Measurements from ENCODE around the gene HAUS3. TPM values are rescaled to one million over a fixed set of nuclear protein-coding genes. Genes with fewer than 3 reads are reported as not detected.

The HAUS3 gene
- polyA plus RNA-seq, 10 donors, result 10.0 to 16.6 (median 14.0) TPM

DNA sequence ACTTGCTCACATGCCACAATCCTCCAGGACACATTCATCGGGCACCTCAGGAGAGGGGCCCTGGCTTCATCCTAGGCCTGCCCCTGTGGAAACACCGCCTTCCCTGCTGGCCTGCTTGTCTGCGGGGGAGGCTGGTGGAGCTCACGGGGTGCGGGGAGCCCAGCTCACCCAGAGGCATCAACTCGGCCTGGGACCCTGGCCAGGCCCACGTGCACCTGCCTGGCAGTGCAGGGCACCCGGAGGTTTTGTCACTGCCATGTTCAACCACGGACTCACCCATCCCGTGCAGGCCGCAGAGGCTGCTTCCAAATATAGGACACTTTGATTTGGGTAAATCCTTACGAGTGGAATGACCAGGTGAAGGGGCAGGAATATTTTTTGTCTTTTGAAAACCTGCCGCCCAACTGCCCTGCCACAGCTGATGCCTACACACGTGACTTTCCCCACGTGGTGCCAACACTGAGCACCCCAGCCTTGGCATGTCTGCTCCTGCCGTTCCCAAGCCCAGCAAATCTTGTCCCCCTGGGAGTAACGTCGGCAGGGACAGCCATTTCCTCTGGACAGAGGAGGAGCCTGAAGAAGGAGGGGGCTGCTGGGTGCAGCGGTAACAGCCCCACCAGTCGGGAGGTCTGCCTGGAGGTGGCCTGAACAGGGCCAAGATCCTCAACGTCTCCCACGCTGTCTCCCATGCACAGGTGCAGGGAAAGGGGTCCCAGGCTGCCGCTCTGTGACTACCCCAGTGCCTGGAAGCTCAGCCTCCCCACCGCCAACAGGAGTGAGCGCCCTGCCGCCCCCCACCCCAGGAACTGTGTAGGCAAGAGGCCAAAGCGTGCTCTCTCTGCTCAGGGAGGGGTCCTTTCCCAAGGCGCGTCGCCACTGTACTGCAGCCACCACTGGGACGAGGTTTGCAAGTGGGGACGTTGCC, 11.5 kb upstream of the HAUS3 start:
- DNase-seq, result no peak

- DNase-seq, result no peak
Measured at GRCh38 chr4:2252530-2253091, 10.7 kb upstream of the HAUS3 start.

GRCh38 chr4:2251795-2252529, 10.0 kb upstream of the HAUS3 start:
- DNase-seq, result no peak

- DNase-seq, result peak in 1 of 3 donors; percentile 1
Measured at GRCh38 chr4:2251073-2251794, 9.3 kb upstream of the HAUS3 start.

- no peak for DNase-seq
Measured at GRCh38 chr4:2250357-2251072, 8.6 kb upstream of the HAUS3 start.

DNA sequence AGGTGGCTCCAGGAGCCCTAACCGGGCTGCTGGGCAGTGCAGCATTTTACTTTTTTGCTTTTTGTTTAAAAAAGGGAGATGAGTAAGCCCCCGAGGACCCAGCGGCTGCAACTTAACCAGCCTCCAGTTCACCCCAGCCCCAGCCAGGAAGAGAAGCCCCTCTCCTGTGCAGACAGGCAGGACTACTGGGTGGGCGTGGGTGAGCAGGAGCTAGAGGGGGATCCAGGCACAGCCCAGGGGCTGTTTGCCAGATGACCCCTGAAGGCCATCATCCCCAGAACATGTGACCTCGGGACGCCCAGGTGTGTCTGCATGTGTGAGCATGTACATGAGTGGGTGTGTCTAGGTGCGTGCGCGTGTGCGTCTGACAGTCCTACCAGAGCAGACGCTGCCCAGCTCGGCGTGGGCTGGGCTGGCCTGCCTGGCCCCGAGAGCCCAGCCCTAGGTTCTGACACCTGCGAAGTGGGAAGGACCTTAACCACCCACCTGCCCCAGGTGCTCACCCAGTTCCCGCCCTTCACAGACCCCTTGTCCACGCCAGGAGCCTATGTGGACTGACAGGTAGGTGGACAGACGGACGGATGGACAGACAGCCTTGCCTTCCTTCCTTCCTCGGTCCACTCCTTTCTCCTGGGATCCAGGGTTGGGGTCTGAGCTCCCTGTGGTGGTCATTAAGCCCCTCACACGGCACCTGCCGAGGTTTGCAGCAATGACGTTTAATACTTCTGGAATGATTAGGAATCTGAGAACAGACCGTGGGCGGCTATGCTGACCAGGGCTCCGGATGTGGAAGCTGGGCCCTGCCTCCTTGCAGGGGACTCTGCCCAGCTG, 7.8 kb upstream of the HAUS3 start:
- DNase-seq, result peak in 1 of 3 donors; percentile 0

DNA sequence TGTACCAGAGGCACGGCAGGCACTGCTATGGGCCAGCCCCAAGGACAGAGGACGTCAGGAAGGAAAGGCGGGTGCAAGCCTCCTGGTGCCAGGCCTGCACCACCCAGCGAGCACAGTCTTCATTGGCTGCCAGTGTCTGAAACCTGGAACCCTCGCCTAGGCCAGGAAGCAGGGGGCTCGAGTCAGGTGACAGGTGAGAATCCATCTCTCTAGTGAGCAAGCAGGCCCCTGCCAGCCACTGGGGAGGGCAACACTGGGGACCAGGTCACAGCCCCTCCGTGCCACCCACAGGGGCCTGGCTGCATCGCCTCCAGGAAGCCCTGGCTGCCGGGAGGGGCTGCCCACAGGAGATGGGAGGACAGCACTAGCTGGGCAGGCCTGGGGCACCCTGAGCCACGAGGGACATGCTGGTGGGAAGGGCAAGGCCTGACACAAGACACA, 6.9 kb upstream of the HAUS3 start:
- DNase-seq, result no peak

DNA sequence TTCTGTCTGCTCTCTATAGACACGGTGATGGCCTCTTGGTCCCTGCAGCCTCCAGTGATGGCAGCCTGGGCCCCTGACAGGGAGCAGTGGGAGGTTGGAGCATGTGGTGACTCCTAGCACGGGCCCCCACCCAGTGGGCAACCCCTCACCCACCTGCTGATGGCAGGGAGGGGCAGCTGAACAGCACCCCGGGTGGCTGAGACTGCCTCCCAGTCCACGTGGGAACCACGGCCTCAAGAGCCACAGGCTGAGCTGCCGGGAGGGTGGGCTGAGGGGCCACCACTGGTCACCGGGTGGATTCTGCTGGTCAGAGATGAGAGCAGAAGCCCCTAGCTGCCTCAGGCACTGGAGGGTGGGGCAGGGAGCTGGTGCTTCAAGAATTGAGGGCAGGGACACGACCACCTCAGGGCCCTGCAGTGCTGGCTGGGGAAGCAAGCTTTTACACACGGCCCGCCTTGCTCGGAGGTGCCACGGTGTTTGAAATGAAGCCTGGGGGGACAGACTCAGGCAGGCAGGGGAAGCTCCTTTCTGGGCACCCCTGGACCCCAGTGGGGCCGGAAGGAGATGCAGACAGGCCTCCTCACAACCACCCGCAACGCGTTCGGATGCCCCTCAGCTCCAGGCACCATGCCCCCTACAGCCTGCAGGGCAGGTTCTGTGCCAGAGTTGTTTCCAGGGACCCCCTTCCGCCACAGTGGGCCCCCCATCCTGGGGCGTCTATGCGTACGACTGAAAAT, 6.3 kb upstream of the HAUS3 start:
- DNase-seq, result peak in 1 of 3 donors; percentile 2

DNA sequence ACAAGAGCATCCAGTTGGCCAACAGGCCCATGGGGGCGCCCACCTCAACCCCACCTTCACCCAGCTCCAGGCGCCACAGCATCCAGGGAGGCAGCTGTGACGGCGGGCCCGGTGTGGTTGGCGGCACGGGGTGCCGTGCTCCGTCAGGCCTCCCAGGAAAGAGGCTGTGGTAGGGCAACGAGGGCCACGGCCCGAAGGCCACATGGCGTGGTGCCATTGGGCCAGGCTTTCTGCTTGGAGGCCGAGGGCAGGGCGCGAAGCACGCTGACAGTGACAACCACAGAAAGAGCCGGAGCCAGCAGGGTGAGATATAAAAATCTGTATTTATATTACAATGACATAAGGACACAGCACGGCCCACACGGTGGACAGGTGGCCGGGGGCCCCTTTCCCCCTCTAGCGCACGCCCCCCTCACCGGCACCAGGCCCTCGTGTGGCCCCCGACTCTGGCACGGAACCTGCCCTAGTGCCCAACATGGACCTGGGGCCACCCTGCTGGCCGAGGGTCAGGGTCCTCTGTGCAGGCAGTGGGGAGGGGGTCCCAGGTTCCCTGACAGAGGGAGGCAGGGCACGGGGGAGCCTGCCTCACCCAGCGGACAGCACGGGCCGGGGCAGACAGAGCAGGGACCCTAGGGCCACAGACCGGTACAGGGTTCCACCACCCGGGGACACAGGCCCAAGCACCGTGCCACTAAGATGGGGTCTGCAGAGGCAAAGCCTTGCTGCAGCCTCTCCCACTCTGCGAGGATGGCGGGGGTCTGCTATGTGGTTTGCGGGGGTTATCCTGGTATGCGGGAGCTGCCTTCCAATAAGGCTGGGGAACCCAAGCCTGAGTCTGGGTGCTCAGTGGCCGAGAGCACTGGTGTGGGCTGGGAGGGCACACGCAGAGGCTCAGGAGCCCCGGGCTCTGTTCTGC, 5.5 kb upstream of the HAUS3 start:
- DNase-seq, result peak in 1 of 3 donors; percentile 5

GRCh38 chr4:2246384-2247127, 4.6 kb upstream of the HAUS3 start:
- peak in 1 of 3 donors; percentile 4 for DNase-seq

- no peak for DNase-seq
Measured at GRCh38 chr4:2245787-2246275, 3.9 kb upstream of the HAUS3 start.

GRCh38 chr4:2245057-2245786, 3.3 kb upstream of the HAUS3 start:
- peak in 1 of 3 donors; percentile 16 for DNase-seq

DNA sequence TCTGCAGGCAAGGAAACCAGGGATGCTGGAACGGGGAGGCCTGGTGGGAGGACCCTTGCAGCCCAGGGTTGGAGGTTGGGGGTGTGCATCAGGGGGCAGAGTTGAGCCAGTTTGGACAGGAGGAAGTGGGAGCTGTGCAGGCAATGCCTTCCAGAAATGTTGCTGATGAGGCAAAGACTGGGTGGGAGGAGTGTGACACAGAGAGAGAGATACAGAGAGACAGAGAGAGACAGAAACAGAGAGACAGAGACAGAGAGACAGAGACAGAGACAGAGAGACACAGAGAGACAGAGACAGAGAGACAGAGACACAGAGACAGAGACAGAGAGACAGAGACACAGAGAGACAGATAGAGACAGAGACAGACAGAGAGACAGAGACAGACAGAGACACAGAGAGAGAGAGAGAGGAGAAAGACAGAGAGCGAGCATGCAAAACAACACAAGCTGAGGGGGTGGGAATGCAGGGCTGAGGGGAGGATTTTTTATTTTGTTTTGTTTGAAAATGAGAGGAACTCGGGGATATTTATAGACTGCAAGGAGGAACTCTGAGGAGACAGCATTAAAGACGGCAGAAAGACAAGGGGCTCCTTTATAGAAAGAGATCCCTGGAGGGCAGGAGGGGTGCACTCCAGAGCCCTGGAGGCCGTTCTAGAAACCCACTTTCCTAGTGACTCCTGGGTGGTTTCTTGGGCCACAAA, 1.9 kb upstream of the HAUS3 start:
- peak; percentile 30 to 70 (median 52) for DNase-seq

DNA sequence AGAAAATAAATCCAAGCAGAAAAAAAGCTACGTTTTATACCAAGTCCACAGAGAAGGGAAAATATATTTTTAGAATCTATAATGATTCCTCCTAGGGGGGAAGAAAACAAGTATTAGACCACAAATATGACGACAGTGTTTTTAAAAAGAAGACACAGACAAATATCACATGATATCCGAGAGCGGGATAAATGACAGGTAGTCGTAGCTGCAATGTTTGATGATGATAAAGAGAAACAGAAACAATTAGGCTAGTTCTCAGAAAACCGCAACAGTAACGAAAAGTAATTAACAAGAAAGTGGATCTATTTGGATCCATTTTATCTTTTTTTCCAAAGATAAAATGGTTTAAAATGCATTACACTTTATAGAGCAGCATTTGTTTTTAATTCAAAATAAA, 918 bp downstream of the HAUS3 start:
- no peak for DNase-seq

DNA sequence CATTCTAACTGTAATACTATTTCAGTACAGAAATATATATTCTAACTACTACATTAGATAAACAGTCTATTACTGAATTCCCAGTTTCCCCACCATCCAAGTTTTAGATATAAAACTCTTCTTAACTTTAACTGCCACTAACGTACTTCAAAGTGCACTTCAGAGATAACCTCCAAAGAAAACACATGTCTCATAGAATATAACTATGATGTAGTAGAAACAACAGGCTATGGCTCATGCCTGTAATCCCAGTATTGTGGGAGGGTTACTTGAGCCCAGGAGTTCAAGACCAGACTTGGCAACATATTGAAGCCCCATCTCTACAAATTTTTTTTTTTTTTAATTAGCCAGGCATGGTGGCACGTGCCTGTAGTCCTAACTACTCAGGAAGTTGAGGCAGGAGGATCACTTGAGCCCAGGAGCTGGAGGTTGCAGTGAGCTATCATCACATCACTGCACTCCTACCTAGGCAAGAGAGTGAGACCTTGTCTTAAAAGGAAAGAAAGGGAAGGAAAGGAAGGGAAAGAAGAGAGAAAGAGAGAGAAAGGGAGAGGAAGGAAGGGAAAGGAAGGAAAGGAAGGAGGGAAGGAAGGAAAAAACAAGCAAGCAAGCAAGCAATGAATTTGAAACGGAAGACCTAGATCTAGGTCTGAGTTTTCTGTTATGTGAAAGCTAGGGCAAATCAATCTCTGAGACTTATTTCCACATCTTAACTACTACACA, 4.8 kb downstream of the HAUS3 start:
- no peak for DNase-seq
